CD14-positive monocyte (primary cell): ENCODE results near the gene CMTM4. TPM values are rescaled to one million over a fixed set of nuclear protein-coding genes. Genes with fewer than 3 reads are reported as not detected.

Experiments used
- DNase-seq, 3 donors: peaks; one replicate each; pipeline ENCODE4 v3.0.0-alpha.2; 2011 to 2022
- H2AFZ ChIP-seq: 2 replicates; pipeline ENCODE4 v1.6.0; 2012; ENCODE audit warnings: mild to moderate bottlenecking, low read depth, low read length, inconsistent platforms; ENCODE audit not compliant: insufficient read depth, poor library complexity, severe bottlenecking
- H3K27ac ChIP-seq, 2 donors: 1 replicate in 1 of 2; 2 replicates in 1 of 2; pipeline ENCODE4 v1.5.1; 2012 to 2013; ENCODE audit warnings: low read length in 2 of 2, control low read depth in 1 of 2, inconsistent platforms in 1 of 2, low read depth in 1 of 2, mild to moderate bottlenecking in 1 of 2
- H3K27me3 ChIP-seq, 2 donors: one replicate each; pipeline versions ENCODE4 v1.6.0 to v1.6.1; 2011 to 2013; ENCODE audit warnings: low read length in 2 of 2; ENCODE audit not compliant: control insufficient read depth in 2 of 2, insufficient read depth in 2 of 2
- H3K36me3 ChIP-seq, 2 donors: replicated peaks in 1 of 2; 1 replicate in 1 of 2; 2 replicates in 1 of 2; pipeline versions ENCODE4 v1.5.1 to v1.6.1; 2012 to 2013; ENCODE audit warnings: low read length in 2 of 2, control low read depth in 1 of 2, inconsistent platforms in 1 of 2, mild to moderate bottlenecking in 1 of 2; ENCODE audit not compliant: insufficient read depth in 2 of 2, control insufficient read depth in 1 of 2
- H3K4me1 ChIP-seq, 2 donors: 1 replicate in 1 of 2; 2 replicates in 1 of 2; pipeline versions ENCODE4 v1.5.1 to v1.6.1; 2012 to 2013; ENCODE audit warnings: low read length in 2 of 2, control low read depth in 1 of 2, inconsistent platforms in 1 of 2, mild to moderate bottlenecking in 1 of 2, moderate library complexity in 1 of 2; ENCODE audit not compliant: insufficient read depth in 2 of 2, control insufficient read depth in 1 of 2
- H3K4me2 ChIP-seq: replicated peaks from 2 replicates; pipeline ENCODE3; 2012; ENCODE audit warnings: low read length, moderate library complexity, mild to moderate bottlenecking; ENCODE audit not compliant: poor library complexity, severe bottlenecking; ENCODE audit errors: extremely low read depth
- H3K4me3 ChIP-seq, 3 experiments: fragments of 200-600 bp in 1 of 3; sonication (generic) in 1 of 3; replicated peaks in 1 of 3; 1 replicate in 2 of 3; 2 replicates in 1 of 3; pipeline ENCODE4 v1.5.1; 2011 to 2013; ENCODE audit warnings: low read length in 3 of 3, mild to moderate bottlenecking in 3 of 3, control low read depth in 2 of 3, low read depth in 2 of 3, inconsistent platforms in 1 of 3, moderate library complexity in 1 of 3
- H3K79me2 ChIP-seq: 2 replicates; pipeline ENCODE4 v1.6.0; 2012; ENCODE audit warnings: mild to moderate bottlenecking, control low read depth, inconsistent platforms, low read length, moderate library complexity; ENCODE audit not compliant: insufficient read depth
- H3K9ac ChIP-seq: 2 replicates; pipeline ENCODE4 v1.6.0; 2017; ENCODE audit warnings: low read length, mild to moderate bottlenecking; ENCODE audit not compliant: insufficient read depth, poor library complexity, severe bottlenecking
- H3K9me3 ChIP-seq, 2 donors: replicated peaks in 1 of 2; 1 replicate in 1 of 2; 2 replicates in 1 of 2; pipeline versions ENCODE4 v1.5.1 to v1.6.1; 2012 to 2013; ENCODE audit warnings: low read length in 2 of 2, control low read depth in 1 of 2; ENCODE audit not compliant: control insufficient read depth in 1 of 2, insufficient read depth in 1 of 2
- H4K20me1 ChIP-seq: 2 replicates; pipeline ENCODE4 v1.6.0; 2012; ENCODE audit warnings: mild to moderate bottlenecking, low read length, control low read depth, moderate library complexity; ENCODE audit not compliant: insufficient read depth
- H3K27ac Mint-ChIP-seq, 7 donors: one replicate each; pipeline ENCODE4 v1.8.0; 2020; ENCODE audit warnings: mild to moderate bottlenecking in 7 of 7, mixed read lengths in 7 of 7, moderate library complexity in 6 of 7, inconsistent platforms in 2 of 7
- H3K27me3 Mint-ChIP-seq, 3 donors: one replicate each; pipeline ENCODE4 v1.8.0; 2021 to 2022; ENCODE audit warnings: low read depth in 3 of 3, mild to moderate bottlenecking in 3 of 3, mixed read lengths in 3 of 3, moderate library complexity in 3 of 3, inconsistent platforms in 1 of 3
- H3K36me3 Mint-ChIP-seq, 2 donors: one replicate each; pipeline ENCODE4 v1.8.0; 2020; ENCODE audit warnings: mixed read lengths in 2 of 2, inconsistent platforms in 1 of 2, mild to moderate bottlenecking in 1 of 2
- H3K4me1 Mint-ChIP-seq: one replicate; pipeline ENCODE4 v1.8.0; 2020; ENCODE audit warnings: mild to moderate bottlenecking, mixed read lengths
- H3K4me3 Mint-ChIP-seq, 2 donors: one replicate each; pipeline ENCODE4 v1.8.0; 2020; ENCODE audit warnings: mild to moderate bottlenecking in 2 of 2, mixed read lengths in 2 of 2, moderate library complexity in 1 of 2
- H3K9me3 Mint-ChIP-seq, 7 donors: one replicate each; pipeline ENCODE4 v1.8.0; 2020 to 2022; ENCODE audit warnings: mixed read lengths in 7 of 7, mild to moderate bottlenecking in 6 of 7, moderate library complexity in 6 of 7, inconsistent platforms in 2 of 7
- WGBS: methylation state at CpG from one replicate; pipeline ENCODE4 v1.1.5; 2013; ENCODE audit warnings: missing lambda C conversion rate; ENCODE audit not compliant: insufficient coverage; 5-methylcytosine and 5-hydroxymethylcytosine counted together
- intact Hi-C, 2 donors: fragments of 100-400 bp; cut with micrococcal nuclease; formaldehyde crosslinking; loops; one replicate each; pipeline versions ENCODE4 v1.15.0 to v1.15.1; 2023
- polyA plus RNA-seq, 3 donors: library from polyadenylated mRNA; depleted of rRNA in 1 of 3; unstranded in 2 of 3; stranded (reverse) in 1 of 3; fragments of 300-500 nt in 2 of 3; fragments of >200 nt in 1 of 3; fragmentation: Illumina TruSeq in 2 of 3; gene quantifications; 1 replicate in 2 of 3; 2 replicates in 1 of 3; pipeline ENCODE4 v1.2.3, GENCODE V29; 2012 to 2021
- TF ChIP-seq, protein P1 (sequence below): fragments of 200-600 bp; IDR thresholded peaks from one replicate; pipeline ENCODE4 v1.8.0; 2022; ENCODE audit warnings: antibody characterized with exemption, mild to moderate bottlenecking

The CMTM4 gene
- polyA plus RNA-seq, 3 donors: 0.41 to 21.2 (median 0.45) TPM

- intact Hi-C loops: no loop called here
Observed at GRCh38 chr16:66706506-66706880, 9.9 kb upstream of the CMTM4 start.

GRCh38 chr16:66705790-66706505 lies 9.4 kb upstream of the CMTM4 start:
- no peaks in the 10 kb centered on the region for H4K20me1 ChIP-seq
- no peaks in the 10 kb centered on the region for H3K36me3 Mint-ChIP-seq
- H3K4me2 ChIP-seq: no peak overlapping the region
- no peak for DNase-seq
- TF ChIP-seq, protein P1, sequence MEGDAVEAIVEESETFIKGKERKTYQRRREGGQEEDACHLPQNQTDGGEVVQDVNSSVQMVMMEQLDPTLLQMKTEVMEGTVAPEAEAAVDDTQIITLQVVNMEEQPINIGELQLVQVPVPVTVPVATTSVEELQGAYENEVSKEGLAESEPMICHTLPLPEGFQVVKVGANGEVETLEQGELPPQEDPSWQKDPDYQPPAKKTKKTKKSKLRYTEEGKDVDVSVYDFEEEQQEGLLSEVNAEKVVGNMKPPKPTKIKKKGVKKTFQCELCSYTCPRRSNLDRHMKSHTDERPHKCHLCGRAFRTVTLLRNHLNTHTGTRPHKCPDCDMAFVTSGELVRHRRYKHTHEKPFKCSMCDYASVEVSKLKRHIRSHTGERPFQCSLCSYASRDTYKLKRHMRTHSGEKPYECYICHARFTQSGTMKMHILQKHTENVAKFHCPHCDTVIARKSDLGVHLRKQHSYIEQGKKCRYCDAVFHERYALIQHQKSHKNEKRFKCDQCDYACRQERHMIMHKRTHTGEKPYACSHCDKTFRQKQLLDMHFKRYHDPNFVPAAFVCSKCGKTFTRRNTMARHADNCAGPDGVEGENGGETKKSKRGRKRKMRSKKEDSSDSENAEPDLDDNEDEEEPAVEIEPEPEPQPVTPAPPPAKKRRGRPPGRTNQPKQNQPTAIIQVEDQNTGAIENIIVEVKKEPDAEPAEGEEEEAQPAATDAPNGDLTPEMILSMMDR: no peak
- WGBS: 100% methylated on average over 8 of the region's 11 CpGs
- no peaks in the 10 kb centered on the region for H3K36me3 ChIP-seq
- no peaks in the 10 kb centered on the region for H3K27me3 ChIP-seq
- no peak overlapping the region for H2AFZ ChIP-seq
- H3K9ac ChIP-seq: no peak overlapping the region
- H3K4me3 ChIP-seq: no peak overlapping the region
- H3K4me1 Mint-ChIP-seq: peaks cover 35% of the 10 kb centered on the region
- peaks cover 0 to 3% (median 0%) of the 10 kb centered on the region in 7 donors for H3K9me3 Mint-ChIP-seq
- no peak overlapping the region for H3K27ac ChIP-seq
- no peak overlapping the region for H3K27ac Mint-ChIP-seq
- intact Hi-C loops: no loop called here
- H3K4me1 ChIP-seq: peaks cover 32 to 35% of the 10 kb centered on the region in 2 donors
- no peaks in the 10 kb centered on the region for H3K79me2 ChIP-seq
- H3K9me3 ChIP-seq: no peaks in the 10 kb centered on the region
- peaks cover 2 to 5% (median 2%) of the 10 kb centered on the region in 3 donors for H3K27me3 Mint-ChIP-seq
- no peak overlapping the region for H3K4me3 Mint-ChIP-seq

More at GRCh38 chr16:66706506-66706880, 9.9 kb upstream of the CMTM4 start:
- H3K36me3 ChIP-seq: no peaks in the 10 kb centered on the region
- peaks cover 0 to 3% of the 10 kb centered on the region in 2 donors for H3K9me3 ChIP-seq
- no peak overlapping the region for H3K27ac ChIP-seq
- H3K4me3 Mint-ChIP-seq: no peak overlapping the region
- H3K4me2 ChIP-seq: no peak overlapping the region
- no peaks in the 10 kb centered on the region for H3K27me3 ChIP-seq
- no peaks in the 10 kb centered on the region for H3K79me2 ChIP-seq
- H2AFZ ChIP-seq: no peak overlapping the region
- TF ChIP-seq, protein P1: no peak
- no peaks in the 10 kb centered on the region for H3K36me3 Mint-ChIP-seq
- H3K9me3 Mint-ChIP-seq: peaks cover 0 to 3% (median under 1%) of the 10 kb centered on the region in 7 donors
- no peaks in the 10 kb centered on the region for H4K20me1 ChIP-seq
- no peak overlapping the region for H3K9ac ChIP-seq
- peaks cover 29% of the 10 kb centered on the region for H3K4me1 Mint-ChIP-seq
- H3K4me1 ChIP-seq: peaks cover 27 to 29% of the 10 kb centered on the region in 2 donors
- WGBS: 89% methylated on average over 3 of the region's 8 CpGs
- H3K4me3 ChIP-seq: no peak overlapping the region
- DNase-seq: no peak
- H3K27ac Mint-ChIP-seq: peak overlapping the region in 1 of 7 donors; percentile 31
- H3K27me3 Mint-ChIP-seq: peaks cover 2 to 5% (median 2%) of the 10 kb centered on the region in 3 donors
